OCI-LY1 (cell line): ENCODE measurements around the gene MNAT1.
A peak's percentile ranks its signal among the peaks of the same experiment; 100 is the strongest.
"Not testable (repeated sequence)": the region's sequence is repeated elsewhere in the genome, so short reads cannot be mapped to it uniquely, and the experiment has no call there.

Experiments used
- H2AFZ ChIP-seq: fragments of 200-600 bp; sonication (generic), shearing (Covaris generic); 2 replicates; pipeline ENCODE4 v1.6.0; 2014; ENCODE audit warnings: antibody characterized with exemption, mild to moderate bottlenecking, low read length
- H3F3A ChIP-seq: fragments of 200-600 bp; sonication (generic), shearing (Covaris generic); 2 replicates; pipeline ENCODE4 v1.6.0; 2014; ENCODE audit warnings: mild to moderate bottlenecking, antibody characterized with exemption, low read length, moderate library complexity; ENCODE audit not compliant: insufficient read depth
- H3K27ac ChIP-seq: fragments of 200-600 bp; sonication (generic); 2 replicates; pipeline ENCODE4 v1.5.1; 2014; ENCODE audit warnings: low read length, mixed run types, mild to moderate bottlenecking, low read depth; ENCODE audit not compliant: poor library complexity, severe bottlenecking
- H3K27me3 ChIP-seq: fragments of 200-600 bp; sonication (generic); 2 replicates; pipeline ENCODE4 v1.6.0; 2014; ENCODE audit warnings: antibody characterized with exemption, mild to moderate bottlenecking, low read length, moderate library complexity; ENCODE audit not compliant: insufficient read depth
- H3K36me3 ChIP-seq: fragments of 200-600 bp; sonication (generic); 2 replicates; pipeline ENCODE4 v1.6.1; 2014; ENCODE audit warnings: mild to moderate bottlenecking, antibody characterized with exemption, low read length, moderate library complexity, mixed read lengths; ENCODE audit not compliant: insufficient read depth
- H3K4me1 ChIP-seq: fragments of 200-600 bp; sonication (generic); 2 replicates; pipeline ENCODE4 v1.5.1; 2014; ENCODE audit warnings: mild to moderate bottlenecking, low read length, moderate library complexity; ENCODE audit not compliant: insufficient read depth, severe bottlenecking
- H3K4me2 ChIP-seq: fragments of 200-600 bp; sonication (generic), shearing (Covaris generic); 2 replicates; pipeline ENCODE4 v1.6.1; 2014; ENCODE audit warnings: low read length
- H3K4me3 ChIP-seq: fragments of 200-600 bp; sonication (generic); 2 replicates; pipeline ENCODE4 v1.5.1; 2014; ENCODE audit warnings: low read length, low read depth, mild to moderate bottlenecking, mixed read lengths; ENCODE audit not compliant: poor library complexity, severe bottlenecking
- H3K79me2 ChIP-seq: fragments of 200-600 bp; shearing (Covaris generic); 2 replicates; pipeline ENCODE4 v1.6.1; 2016; ENCODE audit warnings: mixed run types, low read length, mixed read lengths; ENCODE audit not compliant: insufficient read depth
- H3K9ac ChIP-seq: fragments of 200-600 bp; sonication (generic), shearing (Covaris generic); 2 replicates; pipeline ENCODE4 v1.6.1; 2014; ENCODE audit warnings: mild to moderate bottlenecking, low read length, mixed read lengths
- H3K9me2 ChIP-seq: fragments of 200-600 bp; sonication (generic), shearing (Covaris generic); 2 replicates; pipeline ENCODE4 v1.6.1; 2014; ENCODE audit warnings: low read depth, mild to moderate bottlenecking, low read length, mixed read lengths
- H3K9me3 ChIP-seq: fragments of 200-600 bp; shearing (Covaris generic); 2 replicates; pipeline ENCODE4 v1.6.1; 2014; ENCODE audit warnings: low read length, mixed read lengths
- H4K20me1 ChIP-seq: fragments of 200-600 bp; sonication (generic), shearing (Covaris generic); 2 replicates; pipeline ENCODE4 v1.6.0; 2016; ENCODE audit warnings: mild to moderate bottlenecking, low read length; ENCODE audit not compliant: insufficient read depth
- CTCF ChIP-seq: fragments of 200-600 bp; sonication (generic), shearing (Covaris generic); IDR thresholded peaks from 2 replicates; pipeline ENCODE4 v1.5.1; 2017; ENCODE audit warnings: mild to moderate bottlenecking, antibody characterized with exemption, low read length, moderate library complexity, mixed read lengths
- EZH2 ChIP-seq: fragments of 200-600 bp; sonication (generic), shearing (Covaris generic); IDR thresholded peaks from 2 replicates; pipeline ENCODE4 v1.8.0; 2017; ENCODE audit warnings: borderline replicate concordance, mixed run types, mild to moderate bottlenecking, antibody characterized with exemption, low read length, moderate library complexity, mixed read lengths

The MNAT1 gene

GRCh38 chr14:60878536-60878935 is 144.0 kb downstream of the MNAT1 start:
- H3K4me1 ChIP-seq = no peaks in the 10 kb centered on the region
- no peaks in the 10 kb centered on the region for H3F3A ChIP-seq

GRCh38 chr14:60882219-60882618 is 147.7 kb downstream of the MNAT1 start:
- Histone ChIP-seq H3K9me2 (no peaks in the 10 kb centered on the region), H3K4me2 (no peak overlapping the region), H3K4me1 (no peaks in the 10 kb centered on the region), H3K79me2 (no peaks in the 10 kb centered on the region), H3K27me3 (no peaks in the 10 kb centered on the region), H3K9me3 (peaks cover 9% of the 10 kb centered on the region; the same call in 1 of the 2 replicates), H3K36me3 (peaks cover 16% of the 10 kb centered on the region; the same call in 1 of the 2 replicates), H3F3A (no peaks in the 10 kb centered on the region), H3K9ac (no peak overlapping the region), H3K27ac (no peak overlapping the region), H3K4me3 (no peak overlapping the region), H2AFZ (no peak overlapping the region), H4K20me1 (no peaks in the 10 kb centered on the region)
- TF ChIP-seq EZH2 (no peak), CTCF (no peak)

More at GRCh38 chr14:60878536-60878935, 144.0 kb downstream of the MNAT1 start:
- no peaks in the 10 kb centered on the region for H3K79me2 ChIP-seq
- H3K4me3 ChIP-seq = no peak overlapping the region
- H4K20me1 ChIP-seq = no peaks in the 10 kb centered on the region
- TF ChIP-seq EZH2 (no peak), CTCF (no peak)
- H3K36me3 ChIP-seq = peaks cover 11% of the 10 kb centered on the region; the same call in 1 of the 2 replicates
- H3K4me2 ChIP-seq = no peak overlapping the region
- H3K27me3 ChIP-seq = no peaks in the 10 kb centered on the region
- no peak overlapping the region for H2AFZ ChIP-seq
- H3K27ac ChIP-seq = peak overlapping the region; percentile 16
- no peaks in the 10 kb centered on the region for H3K9me2 ChIP-seq
- H3K9me3 ChIP-seq = 0 out of 2 replicates have a peak, but pooled peaks cover 2% of the 10 kb centered on the region
- no peak overlapping the region for H3K9ac ChIP-seq

- no peaks in the 10 kb centered on the region for H3K4me1 ChIP-seq
- H3K79me2 ChIP-seq = no peaks in the 10 kb centered on the region
- H3K36me3 ChIP-seq = peaks cover 16% of the 10 kb centered on the region; the same call in 1 of the 2 replicates
- no peak overlapping the region for H3K4me3 ChIP-seq
- H3K4me2 ChIP-seq = no peak overlapping the region
- H3F3A ChIP-seq = no peaks in the 10 kb centered on the region
- H3K9me3 ChIP-seq = peaks cover 9% of the 10 kb centered on the region; the same call in 1 of the 2 replicates
- H3K9me2 ChIP-seq = no peaks in the 10 kb centered on the region
- no peaks in the 10 kb centered on the region for H4K20me1 ChIP-seq
- no peak overlapping the region for H2AFZ ChIP-seq
- no peak overlapping the region for H3K27ac ChIP-seq
- no peak overlapping the region for H3K9ac ChIP-seq
- no peaks in the 10 kb centered on the region for H3K27me3 ChIP-seq
- no peak for TF ChIP-seq CTCF
Measured at GRCh38 chr14:60884134-60884533, 149.6 kb downstream of the MNAT1 start.

- H2AFZ ChIP-seq, H3K9ac ChIP-seq, H3K9me3 ChIP-seq, H3K4me3 ChIP-seq, H4K20me1 ChIP-seq, H3K4me1 ChIP-seq, H3K9me2 ChIP-seq, H3K36me3 ChIP-seq, H3K4me2 ChIP-seq, H3K79me2 ChIP-seq, H3K27ac ChIP-seq, H3K27me3 ChIP-seq, H3F3A ChIP-seq: not testable (repeated sequence)
Measured at GRCh38 chr14:60890636-60891035, 156.1 kb downstream of the MNAT1 start.
